ENCODE measurements around the gene CARF. TPM values are rescaled to one million over a fixed set of nuclear protein-coding genes. Genes with fewer than 3 reads are reported as not detected.
"Not testable (repeated sequence)": the region's sequence is repeated elsewhere in the genome, so short reads cannot be mapped to it uniquely, and the experiment has no call there.

The CARF gene
- polyA plus RNA-seq, 1 donor, result 10.4 TPM

GRCh38 chr2:202969404-202969803 lies 57.3 kb downstream of the CARF start:
- H3K36me3 ChIP-seq (ENCODE audit: control insufficient read depth, insufficient read depth, low read length); H3K4me3 ChIP-seq (ENCODE audit: low read length); DNase-seq; H3K9me3 ChIP-seq (ENCODE audit: control insufficient read depth, low read depth, low read length); H3K4me1 ChIP-seq (ENCODE audit: control insufficient read depth, insufficient read depth, low read length); H3K27me3 ChIP-seq (ENCODE audit: control insufficient read depth, insufficient read depth, low read length); H3K27ac ChIP-seq (ENCODE audit: low read length): not testable (repeated sequence)
- WGBS (ENCODE audit: insufficient coverage, low lambda C conversion rate), result no CpG with 5 or more reads among the region's 2 CpGs

DNA sequence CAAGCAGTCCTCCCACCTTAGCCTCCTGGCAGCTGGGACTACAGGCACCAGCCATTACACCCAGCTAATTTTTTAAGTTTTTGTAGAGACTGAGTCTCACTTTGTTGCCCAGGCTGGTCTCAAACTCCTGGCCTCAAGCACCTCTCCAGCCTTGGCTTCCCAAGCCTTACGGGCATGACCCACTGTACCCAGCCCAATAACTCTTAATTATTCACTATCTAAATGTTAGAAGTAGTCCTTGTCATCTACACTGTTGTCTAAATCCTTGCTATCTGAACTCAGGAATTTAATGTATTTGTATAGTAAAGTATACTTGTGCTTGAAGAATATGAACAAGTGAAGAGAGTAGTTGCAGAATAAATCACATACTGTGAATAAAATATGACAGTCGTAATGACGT lies 64.7 kb downstream of the CARF start:
- no peaks in the 10 kb centered on the region for H3K27me3 ChIP-seq (ENCODE audit: control insufficient read depth, insufficient read depth, low read length)
- no peak for DNase-seq
- no peaks in the 10 kb centered on the region for H3K4me1 ChIP-seq (ENCODE audit: control insufficient read depth, insufficient read depth, low read length)
- peaks cover 16% of the 10 kb centered on the region for H3K36me3 ChIP-seq (ENCODE audit: control insufficient read depth, insufficient read depth, low read length)
- WGBS (ENCODE audit: insufficient coverage, low lambda C conversion rate), result no CpG with 5 or more reads among the region's 3 CpGs
- no peaks in the 10 kb centered on the region for H3K9me3 ChIP-seq (ENCODE audit: control insufficient read depth, low read depth, low read length)
- H3K27ac ChIP-seq (ENCODE audit: low read length), result no peak overlapping the region
- H3K4me3 ChIP-seq (ENCODE audit: low read length), result no peak overlapping the region

DNA sequence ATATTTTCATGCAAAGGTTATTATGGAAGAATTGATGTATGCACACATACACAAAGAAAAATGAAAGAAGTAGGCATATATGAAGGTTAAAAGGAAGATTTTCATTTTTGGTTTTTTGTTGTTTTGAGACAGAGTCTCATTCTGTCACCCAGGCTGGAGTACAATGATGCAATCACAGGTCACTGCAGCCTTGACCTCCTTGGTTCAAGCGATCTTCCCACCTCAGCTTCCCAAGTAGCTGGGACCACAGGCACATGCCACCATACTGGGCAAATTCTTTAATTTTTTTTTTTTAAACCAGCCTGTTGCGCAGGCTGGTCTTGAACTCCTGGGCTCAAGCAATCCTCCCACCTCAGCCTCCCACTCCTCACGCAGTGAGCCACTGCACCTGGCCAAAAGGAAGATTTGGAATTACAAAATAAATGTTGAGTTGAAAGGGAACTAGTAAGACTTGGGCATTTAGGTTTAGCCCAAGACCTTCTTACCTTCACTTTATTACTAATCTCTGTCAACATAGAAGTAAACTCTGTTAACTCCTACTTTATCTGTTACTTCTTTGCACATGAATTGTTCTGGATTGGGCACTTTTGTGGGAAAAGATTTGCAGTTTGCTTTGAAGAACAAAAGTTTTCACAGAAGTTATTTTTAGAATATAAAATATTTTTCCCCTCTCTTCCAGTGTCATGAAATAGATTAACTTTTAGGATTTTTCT lies 70.9 kb downstream of the CARF start:
- Histone ChIP-seq H3K27ac (ENCODE audit: low read length) (no peak overlapping the region), H3K27me3 (ENCODE audit: control insufficient read depth, insufficient read depth, low read length) (no peaks in the 10 kb centered on the region), H3K9me3 (ENCODE audit: control insufficient read depth, low read depth, low read length) (no peaks in the 10 kb centered on the region), H3K36me3 (ENCODE audit: control insufficient read depth, insufficient read depth, low read length) (peaks cover 17% of the 10 kb centered on the region), H3K4me1 (ENCODE audit: control insufficient read depth, insufficient read depth, low read length) (no peaks in the 10 kb centered on the region), H3K4me3 (ENCODE audit: low read length) (no peak overlapping the region)
- no peak for DNase-seq
- WGBS (ENCODE audit: insufficient coverage, low lambda C conversion rate), result 80% methylated on average over 1 of the region's 3 CpGs

GRCh38 chr2:202989749-202990148 lies 77.7 kb downstream of the CARF start:
- no peaks in the 10 kb centered on the region for H3K9me3 ChIP-seq (ENCODE audit: control insufficient read depth, low read depth, low read length)
- H3K27me3 ChIP-seq (ENCODE audit: control insufficient read depth, insufficient read depth, low read length), result no peaks in the 10 kb centered on the region
- no peak overlapping the region for H3K4me3 ChIP-seq (ENCODE audit: low read length)
- no peak for DNase-seq
- no peak overlapping the region for H3K27ac ChIP-seq (ENCODE audit: low read length)
- WGBS (ENCODE audit: insufficient coverage, low lambda C conversion rate), result 86% methylated on average over 1 of the region's 1 CpG
- H3K36me3 ChIP-seq (ENCODE audit: control insufficient read depth, insufficient read depth, low read length), result no peaks in the 10 kb centered on the region
- H3K4me1 ChIP-seq (ENCODE audit: control insufficient read depth, insufficient read depth, low read length), result no peaks in the 10 kb centered on the region

- DNase-seq, result no peak
- H3K27ac ChIP-seq (ENCODE audit: low read length), result no peak overlapping the region
- 71% methylated on average over 1 of the region's 3 CpGs for WGBS (ENCODE audit: insufficient coverage, low lambda C conversion rate)
- H3K27me3 ChIP-seq (ENCODE audit: control insufficient read depth, insufficient read depth, low read length), result no peaks in the 10 kb centered on the region
- H3K4me3 ChIP-seq (ENCODE audit: low read length), result no peak overlapping the region
- H3K36me3 ChIP-seq (ENCODE audit: control insufficient read depth, insufficient read depth, low read length), result no peaks in the 10 kb centered on the region
- H3K9me3 ChIP-seq (ENCODE audit: control insufficient read depth, low read depth, low read length), result no peaks in the 10 kb centered on the region
- H3K4me1 ChIP-seq (ENCODE audit: control insufficient read depth, insufficient read depth, low read length), result no peaks in the 10 kb centered on the region
These were observed 78.4 kb downstream of the CARF start for GRCh38 chr2:202990501-202990900.

DNA sequence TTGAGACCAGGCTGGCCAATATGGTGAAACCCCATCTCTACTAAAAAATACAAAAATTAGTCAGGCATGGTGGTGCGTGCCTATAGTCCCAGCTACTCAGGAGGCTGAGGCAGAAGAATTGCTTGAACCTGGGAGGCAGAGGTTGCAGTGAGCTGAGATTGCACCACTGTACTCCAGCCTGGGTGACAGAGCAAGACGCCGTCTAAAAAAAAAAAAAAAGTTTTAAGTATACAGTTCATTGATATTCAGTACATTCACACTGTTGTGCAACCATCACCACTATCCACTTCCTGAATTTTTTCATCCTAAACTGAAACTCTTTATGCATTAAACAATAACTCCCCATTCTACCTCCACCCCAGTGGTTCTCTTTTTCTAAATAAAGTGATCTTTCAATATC lies 85.0 kb downstream of the CARF start:
- not testable (repeated sequence) for H3K27ac ChIP-seq (ENCODE audit: low read length); H3K4me3 ChIP-seq (ENCODE audit: low read length); H3K36me3 ChIP-seq (ENCODE audit: control insufficient read depth, insufficient read depth, low read length); H3K4me1 ChIP-seq (ENCODE audit: control insufficient read depth, insufficient read depth, low read length); H3K9me3 ChIP-seq (ENCODE audit: control insufficient read depth, low read depth, low read length); H3K27me3 ChIP-seq (ENCODE audit: control insufficient read depth, insufficient read depth, low read length)
- peak in 1 of 2 donors; percentile 31 for DNase-seq
- no CpG with 5 or more reads among the region's 3 CpGs for whole genome bisulfite sequencing (ENCODE audit: insufficient coverage, low lambda C conversion rate)

- peak overlapping the region; percentile 81 for H3K27ac ChIP-seq (ENCODE audit: low read length)
- H3K27me3 ChIP-seq (ENCODE audit: control insufficient read depth, insufficient read depth, low read length), result no peaks in the 10 kb centered on the region
- DNase-seq, result peak; percentile 61 to 78
These were observed 90.2 kb downstream of the CARF start for GRCh38 chr2:203002054-203002821.

DNA sequence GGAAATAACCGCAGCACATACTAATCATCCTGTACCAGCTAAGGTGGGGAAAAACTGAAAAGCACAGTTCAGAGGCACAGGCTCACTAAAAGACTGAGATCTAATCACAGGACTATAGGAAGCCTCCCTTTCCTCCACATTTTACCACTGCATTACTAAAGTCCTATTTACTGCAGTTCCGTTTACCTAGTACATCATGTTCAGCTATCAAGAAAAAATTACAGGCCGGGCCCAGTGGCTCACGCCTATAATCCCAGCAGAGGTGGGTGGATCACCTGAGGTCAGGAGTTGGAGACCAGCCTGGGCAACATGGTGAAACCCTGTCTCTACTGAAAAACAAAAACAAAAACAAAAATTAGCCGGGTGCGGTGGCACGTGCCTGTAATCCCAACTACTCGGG lies 91.6 kb downstream of the CARF start:
- Histone ChIP-seq H3K4me1 (ENCODE audit: control insufficient read depth, insufficient read depth, low read length) (peaks cover 8% of the 10 kb centered on the region), H3K36me3 (ENCODE audit: control insufficient read depth, insufficient read depth, low read length) (no peaks in the 10 kb centered on the region), H3K9me3 (ENCODE audit: control insufficient read depth, low read depth, low read length) (no peaks in the 10 kb centered on the region), H3K27ac (ENCODE audit: low read length) (no peak overlapping the region), H3K27me3 (ENCODE audit: control insufficient read depth, insufficient read depth, low read length) (no peaks in the 10 kb centered on the region), H3K4me3 (ENCODE audit: low read length) (no peak overlapping the region)
- WGBS (ENCODE audit: insufficient coverage, low lambda C conversion rate), result no CpG with 5 or more reads among the region's 8 CpGs
- DNase-seq, result no peak

More at GRCh38 chr2:203002054-203002821, 90.2 kb downstream of the CARF start:
- Histone ChIP-seq H3K36me3 (ENCODE audit: control insufficient read depth, insufficient read depth, low read length) (no peaks in the 10 kb centered on the region), H3K4me1 (ENCODE audit: control insufficient read depth, insufficient read depth, low read length) (peaks cover 8% of the 10 kb centered on the region), H3K4me3 (ENCODE audit: low read length) (no peak overlapping the region), H3K9me3 (ENCODE audit: control insufficient read depth, low read depth, low read length) (no peaks in the 10 kb centered on the region)
- no CpG with 5 or more reads among the region's 3 CpGs for WGBS (ENCODE audit: insufficient coverage, low lambda C conversion rate)

DNA sequence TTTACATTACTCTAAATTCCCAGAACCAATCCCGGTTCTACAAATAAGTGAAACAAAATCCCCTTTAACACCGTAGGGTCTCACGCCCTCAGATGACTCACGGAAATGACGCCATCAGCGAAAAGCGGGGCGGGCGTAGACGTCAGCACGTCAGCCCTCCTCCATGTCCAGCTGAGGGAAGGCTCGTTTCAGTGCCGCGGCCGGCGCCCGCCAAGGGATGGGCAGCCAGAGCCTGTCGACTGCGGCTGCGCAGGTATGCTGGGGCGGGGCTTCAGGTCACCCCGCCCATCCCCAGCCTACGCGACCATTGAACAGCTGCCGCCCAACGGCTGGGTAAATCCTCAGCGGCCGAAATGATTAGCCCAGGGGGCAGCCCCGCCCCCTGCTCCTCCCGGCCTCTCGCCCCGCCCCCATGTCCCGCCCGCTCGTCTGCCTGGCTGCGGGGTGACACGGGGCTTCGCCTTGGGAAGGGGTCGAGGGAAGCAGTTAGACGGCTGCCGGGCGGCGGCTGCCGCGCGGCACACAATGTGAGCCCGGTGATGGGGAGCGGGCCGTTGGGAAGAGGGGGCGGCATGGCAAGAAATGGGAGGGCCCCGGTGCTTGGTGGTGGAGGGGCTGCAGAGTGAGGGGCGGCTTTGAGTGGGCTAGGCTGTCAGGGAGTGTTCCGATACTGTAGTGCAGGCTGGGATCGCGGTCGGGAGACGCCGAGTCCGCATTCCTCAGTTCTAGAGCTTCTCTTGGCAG lies 102.6 kb downstream of the CARF start, which contains the start of gene NBEAL1:
Gene NBEAL1 (plus strand): TSS at position 420 of the 744 bp plus-strand sequence. CDS start 1,510 bp downstream, outside the sequence.
- H3K4me1 ChIP-seq (ENCODE audit: control insufficient read depth, insufficient read depth, low read length), result peaks cover 10% of the 10 kb centered on the region
- peak within 1 kb of the TSS; percentile 94 for H3K27ac ChIP-seq (ENCODE audit: low read length)

GRCh38 chr2:203016716-203017115 lies 104.6 kb downstream of the CARF start:
- no peaks in the 10 kb centered on the region for H3K9me3 ChIP-seq (ENCODE audit: control insufficient read depth, low read depth, low read length)
- peaks cover 18% of the 10 kb centered on the region for H3K4me1 ChIP-seq (ENCODE audit: control insufficient read depth, insufficient read depth, low read length)
- H3K27me3 ChIP-seq (ENCODE audit: control insufficient read depth, insufficient read depth, low read length), result no peaks in the 10 kb centered on the region
- peak in 1 of 2 donors; percentile 54 for DNase-seq
- 87% methylated on average over 2 of the region's 3 CpGs for WGBS (ENCODE audit: insufficient coverage, low lambda C conversion rate)
- H3K36me3 ChIP-seq (ENCODE audit: control insufficient read depth, insufficient read depth, low read length), result no peaks in the 10 kb centered on the region
- peak overlapping the region; percentile 21 for H3K4me3 ChIP-seq (ENCODE audit: low read length)
- H3K27ac ChIP-seq (ENCODE audit: low read length), result peak overlapping the region; percentile 33

More for the DNA sequence above, 102.6 kb downstream of the CARF start, which contains the start of gene NBEAL1:
- no CpG with 5 or more reads among the region's 59 CpGs for WGBS (ENCODE audit: insufficient coverage, low lambda C conversion rate)
- Histone ChIP-seq H3K27me3 (ENCODE audit: control insufficient read depth, insufficient read depth, low read length) (no peaks in the 10 kb centered on the region), H3K36me3 (ENCODE audit: control insufficient read depth, insufficient read depth, low read length) (no peaks in the 10 kb centered on the region), H3K9me3 (ENCODE audit: control insufficient read depth, low read depth, low read length) (no peaks in the 10 kb centered on the region), H3K4me3 (ENCODE audit: low read length) (peak within 1 kb of the TSS; percentile 77)
- DNase-seq, result peak; percentile 99 to 100

Measured in large intestine (tissue), 3 donors.